Left colon (tissue), 2 donors: ENCODE measurements around the gene ZNF665. TPM values are rescaled to one million over a fixed set of nuclear protein-coding genes. Genes with fewer than 3 reads are reported as not detected.
A peak's percentile ranks its signal among the peaks of the same experiment; 100 is the strongest.
"Not testable (repeated sequence)": the region's sequence is repeated elsewhere in the genome, so short reads cannot be mapped to it uniquely, and the experiment has no call there.

ENCODE experiments used
- ATAC-seq: fragments of 200-7000 bp; cut with Tn5 transposase; one replicate; pipeline ENCODE4 v1.9.1; 2020; ENCODE audit warnings: mild to moderate bottlenecking, moderate library complexity
- DNase-seq, 2 donors: peaks; one replicate each; pipeline ENCODE4 v3.0.0-alpha.2; 2020
- intact Hi-C, 2 donors: fragments of 100-400 bp; cut with DNase I in 1 of 2; cut with micrococcal nuclease in 1 of 2; formaldehyde crosslinking; loops; one replicate each; pipeline versions ENCODE4 v1.11.2 to v1.14.0; 2022; cut with DNase I, micrococcal nuclease
- total RNA-seq, 2 donors: library from RNA; stranded (reverse); fragmentation: NEBNext Ultra II Directional; extraction: Animal tissue kit (Norgen Biotek cat#: 25700); gene quantifications; one replicate each; pipeline ENCODE4 v1.2.1, GENCODE V29; 2021
- donor health status: DM: no; HTN: no; CAD: no.
- donor health status: DM: yes; HTN: yes; CAD: no.

Gene ZNF665
- total RNA-seq, 2 donors from 2014 or later: 1.8 to 2.0 TPM

- ATAC-seq (no peak), DNase-seq (no peak)
- intact Hi-C loops: no loop called here
Measured at GRCh38 chr19:53161123-53161522, 32.0 kb downstream of the ZNF665 start.

GRCh38 chr19:53160350-53160749 lies 32.8 kb downstream of the ZNF665 start:
- intact Hi-C loops: no loop called here
- ATAC-seq: no peak

GRCh38 chr19:53158119-53158656 lies 35.0 kb downstream of the ZNF665 start:
- ATAC-seq: peak; percentile 56
- intact Hi-C loops: no loop called here

More at GRCh38 chr19:53160350-53160749, 32.8 kb downstream of the ZNF665 start:
- no peak for DNase-seq

GRCh38 chr19:53157626-53158025 lies 35.5 kb downstream of the ZNF665 start:
- DNase-seq (no peak), ATAC-seq (no peak)
- intact Hi-C loops: no loop called here

More at GRCh38 chr19:53158119-53158656, 35.0 kb downstream of the ZNF665 start:
- peak; percentile 43 to 45 for DNase-seq

- intact Hi-C loops: no loop called here
- ATAC-seq: no peak
- no peak for DNase-seq
Measured at GRCh38 chr19:53156850-53157249, 36.3 kb downstream of the ZNF665 start.

GRCh38 chr19:53147645-53148044 lies 45.5 kb downstream of the ZNF665 start:
- intact Hi-C loops: no loop called here
- ATAC-seq: no peak
- no peak for DNase-seq

GRCh38 chr19:53140351-53140750 lies 52.8 kb downstream of the ZNF665 start:
- ATAC-seq (no peak), DNase-seq (no peak)
- intact Hi-C loops: no loop called here

- ATAC-seq (no peak), DNase-seq (no peak)
- intact Hi-C loops: no loop called here
Measured at GRCh38 chr19:53136432-53136831, 56.7 kb downstream of the ZNF665 start.

- peak; percentile 84 to 87 for DNase-seq
- intact Hi-C loops: no loop called here
- ATAC-seq: peak; percentile 97
Measured at GRCh38 chr19:53132141-53132991, 60.8 kb downstream of the ZNF665 start, which contains the start of gene ZNF415. Gene ZNF415 (minus strand): TSS chr19:53132910. CDS start chr19:53122676, 10,234 bp downstream.

- ATAC-seq: no peak
- intact Hi-C loops: no loop called here
- no peak for DNase-seq
Measured at GRCh38 chr19:53131727-53132126, 61.4 kb downstream of the ZNF665 start.

- intact Hi-C loops: no loop called here
- no peak for ATAC-seq
- no peak for DNase-seq
Measured at GRCh38 chr19:53131085-53131590, 62.0 kb downstream of the ZNF665 start.

GRCh38 chr19:53130506-53130905 lies 62.7 kb downstream of the ZNF665 start:
- intact Hi-C loops: no loop called here
- DNase-seq (no peak), ATAC-seq (no peak)

- intact Hi-C loops, ATAC-seq, DNase-seq: not testable (repeated sequence)
Measured at GRCh38 chr19:53126733-53127526, 66.2 kb downstream of the ZNF665 start.

- no peak for DNase-seq
- intact Hi-C loops: no loop called here
- ATAC-seq: no peak
Measured at GRCh38 chr19:53123400-53123799, 69.8 kb downstream of the ZNF665 start.

Other genes with a start within 250 kb of the ZNF665 start
- gene ZNF816, start 230.5 kb downstream of the ZNF665 start, total RNA-seq: 10 to 100 TPM; 12.8 to 14.2 TPM
- gene ERVV-1, start 179.4 kb downstream of the ZNF665 start, total RNA-seq: not detected
- gene ERVV-2, start 148.6 kb downstream of the ZNF665 start, total RNA-seq: not detected
- gene ZNF160, start 89.9 kb downstream of the ZNF665 start, total RNA-seq: 10 to 100 TPM; 20.4 to 21.2 TPM
- 1 to 10 TPM; 6.1 to 7.2 TPM for gene ZNF415, start 60.4 kb downstream of the ZNF665 start, total RNA-seq
- 1 to 10 TPM; 6.3 to 8.0 TPM for gene ZNF347, start 34.3 kb downstream of the ZNF665 start, total RNA-seq
- gene ZNF677, start 61.5 kb upstream of the ZNF665 start, total RNA-seq: 1 to 10 TPM; 2.5 to 6.4 TPM
- gene VN1R2, start 64.9 kb upstream of the ZNF665 start, total RNA-seq: not detected
- gene VN1R4, start 74.4 kb upstream of the ZNF665 start, total RNA-seq: not detected
- 1 to 10 TPM; 5.2 to 7.8 TPM for gene ZNF845, start 140.4 kb upstream of the ZNF665 start, total RNA-seq
- 1 to 10 TPM; 8.6 to 9.3 TPM for gene ZNF525, start 172.3 kb upstream of the ZNF665 start, total RNA-seq
- 1 to 10 TPM; 9.6 to 9.9 TPM for gene ZNF765, start 201.8 kb upstream of the ZNF665 start, total RNA-seq
- gene ZNF761, start 238.6 kb upstream of the ZNF665 start, total RNA-seq: 1 to 10 TPM; 7.7 to 7.8 TPM